Sigmoid colon (tissue), 4 donors: Measurements from ENCODE around the gene GALNT18.

Experiments used
- EP300 ChIP-seq, 4 donors: sonication (generic); formaldehyde crosslinking; IDR thresholded peaks; one replicate each; pipeline ENCODE4 v1.6.1; 2017; ENCODE audit warnings: antibody characterized with exemption in 4 of 4
- POLR2A ChIP-seq, 2 donors: fragments of 450-650 bp; IDR thresholded peaks; one replicate each; pipeline ENCODE4 v1.6.1; 2016; ENCODE audit warnings: antibody characterized with exemption in 2 of 2, mild to moderate bottlenecking in 2 of 2, moderate library complexity in 2 of 2
- TF ChIP-seq, protein P1 (sequence below), 4 experiments: fragments of 450-650 bp in 3 of 4; fragments of 200-600 bp in 1 of 4; IDR thresholded peaks; one replicate each; pipeline ENCODE4 v1.5.1; 2016 to 2019; ENCODE audit warnings: antibody characterized with exemption in 4 of 4, mild to moderate bottlenecking in 3 of 4, moderate library complexity in 2 of 4

DNA sequence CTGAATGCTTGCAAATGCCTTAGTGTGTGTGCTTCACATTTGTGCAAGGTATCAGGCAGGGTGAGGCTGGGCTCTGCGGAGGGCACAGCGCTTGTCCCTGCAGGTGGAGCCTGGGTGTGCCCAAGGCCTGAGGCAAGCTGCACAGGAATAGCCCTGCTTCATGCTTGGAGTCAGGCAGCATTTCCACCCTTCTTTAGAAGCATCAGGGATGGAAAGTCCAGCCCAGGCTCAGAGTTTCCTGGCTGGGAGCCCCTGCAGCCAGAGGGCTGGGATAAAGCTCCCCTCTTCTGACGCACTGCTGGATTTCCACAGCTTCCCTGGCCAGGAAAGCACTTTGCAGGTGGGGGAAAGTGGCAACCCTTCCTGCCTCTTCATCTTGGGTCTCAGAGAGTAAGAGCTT, 63.4 kb downstream of the GALNT18 start:
- TF ChIP-seq, protein P1, sequence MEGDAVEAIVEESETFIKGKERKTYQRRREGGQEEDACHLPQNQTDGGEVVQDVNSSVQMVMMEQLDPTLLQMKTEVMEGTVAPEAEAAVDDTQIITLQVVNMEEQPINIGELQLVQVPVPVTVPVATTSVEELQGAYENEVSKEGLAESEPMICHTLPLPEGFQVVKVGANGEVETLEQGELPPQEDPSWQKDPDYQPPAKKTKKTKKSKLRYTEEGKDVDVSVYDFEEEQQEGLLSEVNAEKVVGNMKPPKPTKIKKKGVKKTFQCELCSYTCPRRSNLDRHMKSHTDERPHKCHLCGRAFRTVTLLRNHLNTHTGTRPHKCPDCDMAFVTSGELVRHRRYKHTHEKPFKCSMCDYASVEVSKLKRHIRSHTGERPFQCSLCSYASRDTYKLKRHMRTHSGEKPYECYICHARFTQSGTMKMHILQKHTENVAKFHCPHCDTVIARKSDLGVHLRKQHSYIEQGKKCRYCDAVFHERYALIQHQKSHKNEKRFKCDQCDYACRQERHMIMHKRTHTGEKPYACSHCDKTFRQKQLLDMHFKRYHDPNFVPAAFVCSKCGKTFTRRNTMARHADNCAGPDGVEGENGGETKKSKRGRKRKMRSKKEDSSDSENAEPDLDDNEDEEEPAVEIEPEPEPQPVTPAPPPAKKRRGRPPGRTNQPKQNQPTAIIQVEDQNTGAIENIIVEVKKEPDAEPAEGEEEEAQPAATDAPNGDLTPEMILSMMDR (IDR thresholded peaks at IDR 0.05) = peak in 1 of 4 experiments; percentile 13
- TF ChIP-seq POLR2A (IDR thresholded peaks at IDR 0.05) (no peak), EP300 (IDR thresholded peaks at IDR 0.05) (no peak)
